Fibroblast of mammary gland (primary cell): ENCODE results near the gene NMBR.
"Not testable (repeated sequence)": the region's sequence is repeated elsewhere in the genome, so short reads cannot be mapped to it uniquely, and the experiment has no call there.

ENCODE experiments used
- DNase-seq: peaks from one replicate; pipeline ENCODE4 v3.0.0-alpha.2; 2010; ENCODE audit warnings: low read depth
- H3K4me3 ChIP-seq: 2 replicates; pipeline ENCODE4 v1.5.1; 2011; ENCODE audit warnings: low read depth, mild to moderate bottlenecking, low read length, moderate library complexity; ENCODE audit not compliant: control insufficient read depth
- CTCF ChIP-seq: conservative IDR thresholded peaks from 2 replicates; pipeline ENCODE4 v1.5.1; 2011; ENCODE audit warnings: low read depth, low read length, inconsistent platforms; ENCODE audit not compliant: control insufficient read depth, insufficient read depth

The NMBR gene

GRCh38 chr6:142028527-142028926, 118.4 kb downstream of the NMBR start:
- H3K4me3 ChIP-seq: no peak overlapping the region
- TF ChIP-seq CTCF: no peak
- DNase-seq: no peak

- not testable (repeated sequence) for DNase-seq, H3K4me3 ChIP-seq
These were observed 119.1 kb downstream of the NMBR start for GRCh38 chr6:142027804-142028203.

GRCh38 chr6:142027074-142027473, 119.8 kb downstream of the NMBR start:
- TF ChIP-seq CTCF: no peak
- DNase-seq: no peak
- H3K4me3 ChIP-seq: no peak overlapping the region

GRCh38 chr6:142026471-142026870, 120.5 kb downstream of the NMBR start:
- no peak overlapping the region for H3K4me3 ChIP-seq
- TF ChIP-seq CTCF: no peak
- DNase-seq: no peak
